GM13977 (cell line): ENCODE data around the gene NAXD.

ENCODE experiments used
- DNase-seq: peaks from one replicate; pipeline ENCODE4 v3.0.0; 2012; ENCODE audit warnings: low spot score
- in situ Hi-C: fragments of 300-500 bp; cut with MboI; formaldehyde crosslinking; loops from one replicate; pipeline ENCODE4 v1.12.0; 2022; ENCODE audit warnings: low sequenced_read_pairs, low pct_unique_long_range_greater_than_20kb, mixed read lengths, inconsistent platforms; ENCODE audit not compliant: unreplicated experiment
- TF ChIP-seq, protein P1 (sequence below): IDR thresholded peaks from 2 replicates; pipeline ENCODE4 v1.5.1; 2012; ENCODE audit warnings: mild to moderate bottlenecking, control low read depth; ENCODE audit not compliant: insufficient read depth; ENCODE audit errors: extremely low read depth, missing control alignments

NAXD gene

DNA sequence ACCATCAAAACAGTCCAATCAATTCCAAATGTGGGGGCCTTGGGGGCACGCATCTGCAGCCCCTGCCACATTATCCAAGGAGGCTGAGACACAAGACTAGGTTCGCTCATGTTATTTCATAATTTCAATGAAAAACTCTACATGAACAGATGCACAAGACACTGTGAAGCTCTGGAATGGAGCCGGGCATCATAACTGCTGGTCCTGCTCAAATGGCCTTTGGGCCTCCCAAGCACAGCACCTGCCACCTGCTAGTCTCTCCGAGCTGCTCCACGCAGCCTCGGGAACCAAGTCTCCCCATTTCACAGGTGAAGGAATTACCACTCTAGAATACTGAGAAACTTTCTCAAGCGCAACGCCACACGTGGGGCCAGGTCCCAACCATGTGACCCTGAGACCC is 73.7 kb downstream of the NAXD start:
- in situ Hi-C loops, result no loop called here
- TF ChIP-seq, protein P1, sequence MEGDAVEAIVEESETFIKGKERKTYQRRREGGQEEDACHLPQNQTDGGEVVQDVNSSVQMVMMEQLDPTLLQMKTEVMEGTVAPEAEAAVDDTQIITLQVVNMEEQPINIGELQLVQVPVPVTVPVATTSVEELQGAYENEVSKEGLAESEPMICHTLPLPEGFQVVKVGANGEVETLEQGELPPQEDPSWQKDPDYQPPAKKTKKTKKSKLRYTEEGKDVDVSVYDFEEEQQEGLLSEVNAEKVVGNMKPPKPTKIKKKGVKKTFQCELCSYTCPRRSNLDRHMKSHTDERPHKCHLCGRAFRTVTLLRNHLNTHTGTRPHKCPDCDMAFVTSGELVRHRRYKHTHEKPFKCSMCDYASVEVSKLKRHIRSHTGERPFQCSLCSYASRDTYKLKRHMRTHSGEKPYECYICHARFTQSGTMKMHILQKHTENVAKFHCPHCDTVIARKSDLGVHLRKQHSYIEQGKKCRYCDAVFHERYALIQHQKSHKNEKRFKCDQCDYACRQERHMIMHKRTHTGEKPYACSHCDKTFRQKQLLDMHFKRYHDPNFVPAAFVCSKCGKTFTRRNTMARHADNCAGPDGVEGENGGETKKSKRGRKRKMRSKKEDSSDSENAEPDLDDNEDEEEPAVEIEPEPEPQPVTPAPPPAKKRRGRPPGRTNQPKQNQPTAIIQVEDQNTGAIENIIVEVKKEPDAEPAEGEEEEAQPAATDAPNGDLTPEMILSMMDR, result no peak

More for the DNA sequence above, 73.7 kb downstream of the NAXD start:
- DNase-seq, result no peak
